ENCODE measurements around the gene SPON2.

DNA sequence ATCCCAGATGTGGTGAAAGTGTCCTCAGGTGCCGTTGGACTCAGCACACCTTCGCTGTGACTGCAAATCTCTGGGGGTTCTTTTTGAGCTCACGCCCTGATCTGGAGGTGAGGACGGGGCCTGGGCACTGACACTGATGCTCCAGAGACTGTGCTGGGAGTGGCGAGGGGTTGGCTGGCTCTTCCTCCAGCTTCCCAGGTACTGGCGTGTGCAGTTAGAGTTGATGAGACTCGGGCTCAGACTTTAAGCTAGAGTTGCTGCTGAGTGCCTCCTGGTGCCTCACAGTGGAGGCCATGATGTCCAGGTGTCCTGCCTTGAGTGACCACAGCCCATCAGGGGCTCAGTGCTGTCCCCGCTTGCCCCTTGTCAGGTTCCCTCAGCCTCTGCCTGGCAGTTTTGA is 16.3 kb downstream of the SPON2 start:
- TF ChIP-seq POLR2AphosphoS5 (IDR thresholded peaks at IDR 0.05) (no peak), POLR2A (IDR thresholded peaks at IDR 0.05) (no peak)

Data from spleen (tissue), 3 donors.